ENCODE measurements around the gene SLC44A3. TPM values are rescaled to one million over a fixed set of nuclear protein-coding genes. Genes with fewer than 3 reads are reported as not detected.

Gene SLC44A3
- total RNA-seq, 2 experiments from 2014 or later = 0.27 to 0.36 TPM

DNA sequence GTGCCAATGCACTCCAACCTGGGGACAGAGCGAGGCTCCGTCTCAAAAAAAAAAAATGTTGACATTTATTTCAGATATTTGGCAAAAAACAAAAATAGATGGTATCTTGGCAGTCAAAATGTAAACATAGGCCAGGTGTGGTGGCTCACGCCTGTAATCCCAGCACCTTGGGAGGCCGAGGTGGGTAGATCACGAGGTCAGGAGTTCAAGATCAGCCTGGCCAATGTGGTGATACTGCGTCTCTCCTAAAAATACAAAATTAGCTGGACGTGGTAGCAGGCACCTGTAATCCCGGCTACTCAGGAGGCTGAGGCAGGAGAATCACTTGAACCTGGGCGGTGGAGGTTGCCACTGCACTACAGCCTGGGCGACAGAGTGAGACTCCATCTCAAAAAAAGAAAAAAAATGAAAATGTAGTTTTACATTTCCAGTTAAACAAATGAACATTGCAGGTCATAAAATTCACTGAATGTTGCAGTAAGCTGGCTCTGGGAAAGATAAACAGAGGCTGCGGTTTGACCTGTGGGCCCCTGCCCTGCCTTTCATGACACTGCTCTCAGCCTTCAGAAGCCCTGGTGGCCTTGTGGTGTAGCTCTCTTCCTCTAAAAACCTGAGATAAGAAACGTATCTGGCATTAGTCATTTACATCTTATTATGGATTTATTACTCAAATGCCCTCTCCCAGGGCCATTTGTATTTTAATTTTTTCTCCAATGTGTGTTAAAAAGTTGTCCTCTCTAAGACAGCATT, 12.2 kb upstream of the SLC44A3 start:
- TF ChIP-seq, protein P1, sequence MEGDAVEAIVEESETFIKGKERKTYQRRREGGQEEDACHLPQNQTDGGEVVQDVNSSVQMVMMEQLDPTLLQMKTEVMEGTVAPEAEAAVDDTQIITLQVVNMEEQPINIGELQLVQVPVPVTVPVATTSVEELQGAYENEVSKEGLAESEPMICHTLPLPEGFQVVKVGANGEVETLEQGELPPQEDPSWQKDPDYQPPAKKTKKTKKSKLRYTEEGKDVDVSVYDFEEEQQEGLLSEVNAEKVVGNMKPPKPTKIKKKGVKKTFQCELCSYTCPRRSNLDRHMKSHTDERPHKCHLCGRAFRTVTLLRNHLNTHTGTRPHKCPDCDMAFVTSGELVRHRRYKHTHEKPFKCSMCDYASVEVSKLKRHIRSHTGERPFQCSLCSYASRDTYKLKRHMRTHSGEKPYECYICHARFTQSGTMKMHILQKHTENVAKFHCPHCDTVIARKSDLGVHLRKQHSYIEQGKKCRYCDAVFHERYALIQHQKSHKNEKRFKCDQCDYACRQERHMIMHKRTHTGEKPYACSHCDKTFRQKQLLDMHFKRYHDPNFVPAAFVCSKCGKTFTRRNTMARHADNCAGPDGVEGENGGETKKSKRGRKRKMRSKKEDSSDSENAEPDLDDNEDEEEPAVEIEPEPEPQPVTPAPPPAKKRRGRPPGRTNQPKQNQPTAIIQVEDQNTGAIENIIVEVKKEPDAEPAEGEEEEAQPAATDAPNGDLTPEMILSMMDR (IDR thresholded peaks at IDR 0.05) = no peak
- Mint-ChIP-seq H3K27ac (no peak overlapping the region), H3K4me1 (ENCODE audit: low read depth) (no peaks in the 10 kb centered on the region), H3K9me3 (no peaks in the 10 kb centered on the region), H3K27me3 (peaks cover 4% of the 10 kb centered on the region), H3K36me3 (ENCODE audit: low read depth) (no peaks in the 10 kb centered on the region), H3K4me3 (no peak overlapping the region)
- H3K36me3 ChIP-seq (ENCODE audit: insufficient read depth, low read length) = no peaks in the 10 kb centered on the region
- no peak overlapping the region for H3K4me3 ChIP-seq (ENCODE audit: low read length)
- intact Hi-C loops (cut with DNase I, micrococcal nuclease) = loop anchor here (2.0 to 10.0 kb wide), 8 partner anchors 327 to 1371 kb away; no protein-coding TSS in a partner anchor
- ChIA-PET CTCF (no interaction called here), POLR2A (interaction anchor here (1.2 kb wide), 1 partner anchor 47 kb away, joined by 3 read pairs; no protein-coding TSS in a partner anchor)
- peaks cover 2 to 7% of the 10 kb centered on the region in 2 experiments for H3K27me3 ChIP-seq (ENCODE audit: control insufficient read depth in 1 of 2, insufficient read depth in 2 of 2, low read length in 2 of 2)
- H3K9me3 ChIP-seq (ENCODE audit: control insufficient read depth in 1 of 2, insufficient read depth in 1 of 2, low read length in 2 of 2) = no peaks in the 10 kb centered on the region
- ATAC-seq (ENCODE audit: poor library complexity) (no peak), DNase-seq (peak in 2 of 14 experiments; percentile 29 to 35)
- H3K27ac ChIP-seq (ENCODE audit: low read depth in 1 of 2, low read length in 2 of 2) = no peak overlapping the region
- H3K4me1 ChIP-seq (ENCODE audit: insufficient read depth, low read length) = peaks cover 5% of the 10 kb centered on the region

DNA sequence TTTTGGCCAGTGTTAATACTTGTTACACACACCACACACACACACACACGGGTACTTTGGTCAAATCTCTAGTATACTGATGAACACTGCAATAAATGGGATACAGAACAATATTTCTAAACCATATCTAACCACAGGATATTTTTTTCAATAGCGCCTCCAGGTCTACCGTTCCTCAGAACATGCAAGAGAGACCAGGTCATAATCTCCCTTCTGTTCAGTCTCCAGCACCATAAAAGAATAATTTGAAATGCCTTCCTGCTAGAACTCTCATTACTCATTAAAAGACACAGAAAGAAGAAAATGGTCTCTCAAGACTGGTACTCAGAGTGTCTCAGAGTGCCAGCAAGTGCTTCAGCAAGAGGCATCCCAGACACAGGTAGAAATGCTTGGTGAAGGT, 11.5 kb upstream of the SLC44A3 start:
- CTCF ChIA-PET = no interaction called here
- POLR2A ChIA-PET = no interaction called here

DNA sequence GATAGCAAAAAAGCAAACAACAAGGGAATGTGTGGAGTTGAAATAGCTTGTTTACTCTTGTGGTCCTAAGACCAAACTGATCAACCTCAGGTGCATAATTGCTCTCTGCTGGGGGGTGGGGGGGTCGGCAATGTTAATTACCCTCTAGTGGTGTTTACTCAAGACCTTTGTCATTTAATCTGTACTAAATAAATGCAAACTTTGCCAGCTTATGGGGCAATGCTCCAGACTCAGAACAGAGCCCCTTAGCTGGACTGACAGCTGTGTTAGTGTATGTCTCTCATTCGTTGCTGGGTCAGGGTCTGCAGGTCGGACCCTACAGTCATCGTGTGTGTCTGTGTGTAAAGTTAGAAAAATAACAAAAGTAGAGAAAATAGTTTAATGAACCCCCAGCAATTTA, 7.2 kb upstream of the SLC44A3 start:
- Histone ChIP-seq H3K36me3 (ENCODE audit: insufficient read depth, low read length) (no peaks in the 10 kb centered on the region), H3K27ac (ENCODE audit: low read depth in 1 of 2, low read length in 2 of 2) (no peak overlapping the region), H3K4me1 (ENCODE audit: insufficient read depth, low read length) (no peaks in the 10 kb centered on the region), H3K9me3 (ENCODE audit: control insufficient read depth in 1 of 2, insufficient read depth in 1 of 2, low read length in 2 of 2) (no peaks in the 10 kb centered on the region), H3K27me3 (ENCODE audit: control insufficient read depth in 1 of 2, insufficient read depth in 2 of 2, low read length in 2 of 2) (peaks cover 0 to 2% of the 10 kb centered on the region in 2 experiments), H3K4me3 (ENCODE audit: low read length) (no peak overlapping the region)
- CTCF ChIA-PET = no interaction called here
- H3K27ac Mint-ChIP-seq = no peak overlapping the region
- POLR2A ChIA-PET = no interaction called here
- TF ChIP-seq, protein P1 (IDR thresholded peaks at IDR 0.05) = no peak
- intact Hi-C loops (cut with DNase I, micrococcal nuclease) = no loop called here
- H3K27me3 Mint-ChIP-seq = peaks cover 26% of the 10 kb centered on the region
- ATAC-seq (ENCODE audit: poor library complexity) (no peak), DNase-seq (no peak)
- no peaks in the 10 kb centered on the region for H3K9me3 Mint-ChIP-seq
- no peak overlapping the region for H3K4me3 Mint-ChIP-seq
- no peaks in the 10 kb centered on the region for H3K4me1 Mint-ChIP-seq (ENCODE audit: low read depth)
- H3K36me3 Mint-ChIP-seq (ENCODE audit: low read depth) = no peaks in the 10 kb centered on the region

More for the DNA sequence above, 11.5 kb upstream of the SLC44A3 start:
- Histone ChIP-seq H3K27ac (ENCODE audit: low read depth in 1 of 2, low read length in 2 of 2) (no peak overlapping the region), H3K36me3 (ENCODE audit: insufficient read depth, low read length) (no peaks in the 10 kb centered on the region), H3K4me1 (ENCODE audit: insufficient read depth, low read length) (peaks cover 5% of the 10 kb centered on the region), H3K4me3 (ENCODE audit: low read length) (no peak overlapping the region), H3K9me3 (ENCODE audit: control insufficient read depth in 1 of 2, insufficient read depth in 1 of 2, low read length in 2 of 2) (no peaks in the 10 kb centered on the region), H3K27me3 (ENCODE audit: control insufficient read depth in 1 of 2, insufficient read depth in 2 of 2, low read length in 2 of 2) (peaks cover 2 to 7% of the 10 kb centered on the region in 2 experiments)
- TF ChIP-seq, protein P1 (IDR thresholded peaks at IDR 0.05) = no peak
- no peak for ATAC-seq (ENCODE audit: poor library complexity)
- H3K27me3 Mint-ChIP-seq = peaks cover 4% of the 10 kb centered on the region
- no peaks in the 10 kb centered on the region for H3K4me1 Mint-ChIP-seq (ENCODE audit: low read depth)
- H3K27ac Mint-ChIP-seq = no peak overlapping the region
- no peak overlapping the region for H3K4me3 Mint-ChIP-seq
- intact Hi-C loops (cut with DNase I, micrococcal nuclease) = loop anchor here (5.0 to 10.0 kb wide), 7 partner anchors 746 to 1371 kb away; no protein-coding TSS in a partner anchor
- no peaks in the 10 kb centered on the region for H3K36me3 Mint-ChIP-seq (ENCODE audit: low read depth)
- no peak for DNase-seq
- no peaks in the 10 kb centered on the region for H3K9me3 Mint-ChIP-seq
